ENCODE measurements around the gene PSMC5. TPM values are rescaled to one million over a fixed set of nuclear protein-coding genes. Genes with fewer than 3 reads are reported as not detected.

Gene PSMC5
- total RNA-seq, 1 experiment from 2014 or later = 152 TPM

GRCh38 chr17:63798572-63799106, 28.6 kb upstream of the PSMC5 start (continued):
- TF ChIP-seq HMGXB4 (CRISPR knock-in tag; IDR thresholded peaks at IDR 0.05) (no peak), USF1 (CRISPR knock-in tag; IDR thresholded peaks at IDR 0.05) (no peak), ZNF425 (CRISPR knock-in tag; conservative IDR thresholded peaks at IDR 0.05) (no peak), ZNF121 (CRISPR knock-in tag; IDR thresholded peaks at IDR 0.05) (no peak), NFATC4 (CRISPR knock-in tag; IDR thresholded peaks at IDR 0.05) (no peak), ARID4B (CRISPR knock-in tag; IDR thresholded peaks at IDR 0.05; ENCODE audit: borderline replicate concordance) (no peak)

GRCh38 chr17:63800783-63801182, 26.4 kb upstream of the PSMC5 start:
- ChIA-PET POLR2A (interaction anchor here (0.6 kb wide), 1 partner anchor 45 kb away, joined by 12 read pairs; no protein-coding TSS in a partner anchor), CTCF (no interaction called here)
- no peak for ATAC-seq
- Mint-ChIP-seq H3K4me3 (no peak overlapping the region), H3K27ac (no peak overlapping the region), H3K36me3 (peaks cover 67% of the 10 kb centered on the region), H3K27me3 (ENCODE audit: low read depth) (no peaks in the 10 kb centered on the region), H3K9me3 (no peaks in the 10 kb centered on the region), H3K4me1 (no peaks in the 10 kb centered on the region)
- DNase-seq (ENCODE audit: low spot score) = no peak
- TF ChIP-seq HMGA2 (CRISPR knock-in tag; IDR thresholded peaks at IDR 0.05) (no peak), NFATC4 (CRISPR knock-in tag; IDR thresholded peaks at IDR 0.05) (no peak), FOXP1 (CRISPR knock-in tag; IDR thresholded peaks at IDR 0.05; ENCODE audit: borderline replicate concordance) (no peak), CBFB (CRISPR knock-in tag; IDR thresholded peaks at IDR 0.05; ENCODE audit: low read depth) (no peak), E2F4 (CRISPR knock-in tag; IDR thresholded peaks at IDR 0.05; ENCODE audit: borderline replicate concordance, low read depth) (no peak), TCF7 (CRISPR knock-in tag; IDR thresholded peaks at IDR 0.05; ENCODE audit: low read depth) (no peak), ATF1 (CRISPR knock-in tag; IDR thresholded peaks at IDR 0.05) (no peak), MLX (CRISPR knock-in tag; IDR thresholded peaks at IDR 0.05) (no peak), CREM (CRISPR knock-in tag; IDR thresholded peaks at IDR 0.05) (no peak)

Measured in WTC11 (cell line).